Mesothelial cell of epicardium (in vitro differentiated cells): ENCODE measurements around the gene FRMD4A. TPM values are rescaled to one million over a fixed set of nuclear protein-coding genes. Genes with fewer than 3 reads are reported as not detected.
"Not testable (repeated sequence)": the region's sequence is repeated elsewhere in the genome, so short reads cannot be mapped to it uniquely, and the experiment has no call there.

Experiments used
- DNase-seq, 2 experiments: peaks; one replicate each; pipeline ENCODE4 v3.0.0; 2021; ENCODE audit warnings: low spot score in 2 of 2; ENCODE audit not compliant: unreplicated experiment in 2 of 2
- H3K27ac Mint-ChIP-seq: 2 replicates; pipeline ENCODE4 v1.8.0; 2021; ENCODE audit warnings: mixed read lengths
- H3K27me3 Mint-ChIP-seq: 2 replicates; pipeline ENCODE4 v1.8.0; 2021; ENCODE audit warnings: low read depth, mixed read lengths
- H3K36me3 Mint-ChIP-seq: 2 replicates; pipeline ENCODE4 v1.8.0; 2021; ENCODE audit warnings: mixed read lengths
- H3K4me1 Mint-ChIP-seq: 2 replicates; pipeline ENCODE4 v1.8.0; 2021; ENCODE audit warnings: mixed read lengths
- H3K4me3 Mint-ChIP-seq: 2 replicates; pipeline ENCODE4 v1.8.0; 2021; ENCODE audit warnings: mild to moderate bottlenecking, moderate library complexity, mixed read lengths
- H3K9me3 Mint-ChIP-seq: 2 replicates; pipeline ENCODE4 v1.8.0; 2021; ENCODE audit warnings: mixed read lengths
- CTCF ChIP-seq: fragments of 200-600 bp; sonication (generic); IDR thresholded peaks from one replicate; pipeline ENCODE4 v1.5.0; 2021; ENCODE audit warnings: antibody characterized with exemption; ENCODE audit not compliant: unreplicated experiment
- total RNA-seq: library from RNA; stranded (reverse); gene quantifications from 3 replicates; pipeline ENCODE4 v1.2.1, GENCODE V29; 2021

Gene FRMD4A
- total RNA-seq, 1 donor from 2014 or later, result 45.0 TPM

GRCh38 chr10:13869295-13869664 is 461.4 kb downstream of the FRMD4A start:
- peaks cover 9% of the 10 kb centered on the region for H3K4me1 Mint-ChIP-seq
- no peak for DNase-seq

GRCh38 chr10:13868528-13869294 is 462.0 kb downstream of the FRMD4A start:
- DNase-seq, result no peak
- Mint-ChIP-seq H3K9me3 (no peaks in the 10 kb centered on the region), H3K36me3 (peaks cover 6% of the 10 kb centered on the region), H3K4me1 (peaks cover 9% of the 10 kb centered on the region), H3K27ac (no peak overlapping the region), H3K4me3 (no peak overlapping the region), H3K27me3 (no peaks in the 10 kb centered on the region)
- no peak for TF ChIP-seq CTCF

More at GRCh38 chr10:13869295-13869664, 461.4 kb downstream of the FRMD4A start:
- TF ChIP-seq CTCF, result no peak
- Mint-ChIP-seq H3K4me3 (no peak overlapping the region), H3K27ac (no peak overlapping the region), H3K9me3 (no peaks in the 10 kb centered on the region), H3K36me3 (peaks cover 6% of the 10 kb centered on the region), H3K27me3 (no peaks in the 10 kb centered on the region)

GRCh38 chr10:13867822-13868221 is 462.9 kb downstream of the FRMD4A start:
- Mint-ChIP-seq H3K27ac (no peak overlapping the region), H3K4me3 (no peak overlapping the region), H3K36me3 (peaks cover 6% of the 10 kb centered on the region), H3K4me1 (peaks cover 7% of the 10 kb centered on the region), H3K9me3 (no peaks in the 10 kb centered on the region), H3K27me3 (no peaks in the 10 kb centered on the region)
- TF ChIP-seq CTCF, result no peak
- no peak for DNase-seq

GRCh38 chr10:13865758-13866491 is 464.8 kb downstream of the FRMD4A start:
- Mint-ChIP-seq H3K27ac (no peak overlapping the region), H3K4me1 (peaks cover 3% of the 10 kb centered on the region), H3K4me3 (no peak overlapping the region), H3K27me3 (no peaks in the 10 kb centered on the region), H3K9me3 (no peaks in the 10 kb centered on the region), H3K36me3 (peaks cover 6% of the 10 kb centered on the region)
- TF ChIP-seq CTCF, result no peak
- DNase-seq, result no peak

GRCh38 chr10:13865220-13865619 is 465.5 kb downstream of the FRMD4A start:
- not testable (repeated sequence) for H3K27me3 Mint-ChIP-seq, H3K27ac Mint-ChIP-seq, DNase-seq, H3K4me1 Mint-ChIP-seq, H3K4me3 Mint-ChIP-seq, H3K9me3 Mint-ChIP-seq, H3K36me3 Mint-ChIP-seq

GRCh38 chr10:13862546-13863233 is 468.0 kb downstream of the FRMD4A start:
- Mint-ChIP-seq H3K9me3 (no peaks in the 10 kb centered on the region), H3K27ac (no peak overlapping the region), H3K27me3 (no peaks in the 10 kb centered on the region), H3K36me3 (peaks cover 3% of the 10 kb centered on the region), H3K4me1 (peaks cover 3% of the 10 kb centered on the region), H3K4me3 (no peak overlapping the region)
- DNase-seq, result no peak
- no peak for TF ChIP-seq CTCF
